PC-9 (cell line): ENCODE measurements around the gene VSX2. TPM values are rescaled to one million over a fixed set of nuclear protein-coding genes. Genes with fewer than 3 reads are reported as not detected.

Source experiments
- BruUV-seq: library from RNA; stranded (reverse); fragments of 400-500 nt; replicated peaks from 2 replicates; lab custom pipeline; 2021; lab: Mats Ljungman, UMichigan
- CTCF ChIA-PET: fragments of 300-600 bp; sonication (Branson Sonifier 250); formaldehyde crosslinking; loops from one replicate; lab custom pipeline; 2022; ENCODE audit warnings: antibody characterized with exemption; lab: Charles Lee
- POLR2A ChIA-PET: fragments of 300-600 bp; sonication (Branson Sonifier 250); formaldehyde crosslinking; loops from one replicate; lab custom pipeline; 2022; ENCODE audit warnings: antibody characterized with exemption; ENCODE audit not compliant: unreplicated experiment; lab: Charles Lee
- DNase-seq, 2 experiments: peaks; one replicate each; pipeline versions ENCODE4 v3.0.0 to v3.0.0-alpha.2; 2015 to 2022; ENCODE audit warnings: mixed read lengths in 1 of 2
- H2AFZ ChIP-seq: fragments of 200-600 bp; sonication (generic); 2 replicates; pipeline ENCODE4 v1.8.1; 2017; ENCODE audit warnings: antibody characterized with exemption
- H3F3A ChIP-seq: fragments of 200-600 bp; sonication (generic); 2 replicates; pipeline ENCODE4 v1.8.1; 2017; ENCODE audit warnings: antibody characterized with exemption, mild to moderate bottlenecking, low read depth; ENCODE audit not compliant: insufficient read depth
- H3K27ac ChIP-seq: fragments of 200-600 bp; sonication (generic); 2 replicates; pipeline ENCODE4 v1.6.1; 2016; ENCODE audit warnings: mixed run types
- H3K27me3 ChIP-seq: fragments of 200-600 bp; sonication (generic); 2 replicates; pipeline ENCODE4 v1.6.1; 2016; ENCODE audit warnings: low read depth, mixed run types; ENCODE audit not compliant: insufficient read depth
- H3K36me3 ChIP-seq: fragments of 200-600 bp; sonication (generic); 2 replicates; pipeline ENCODE4 v1.6.1; 2016; ENCODE audit warnings: low read depth, mixed run types
- H3K4me1 ChIP-seq: fragments of 200-600 bp; sonication (generic); replicated peaks from 2 replicates; pipeline ENCODE4 v1.6.1; 2016; ENCODE audit warnings: mixed run types; ENCODE audit not compliant: insufficient read depth
- H3K4me2 ChIP-seq: fragments of 200-600 bp; sonication (generic); 2 replicates; pipeline ENCODE4 v1.6.1; 2017; ENCODE audit warnings: mixed run types
- H3K4me3 ChIP-seq: fragments of 200-600 bp; sonication (generic); 2 replicates; pipeline ENCODE4 v1.6.1; 2016; ENCODE audit warnings: mixed run types
- H3K79me2 ChIP-seq: fragments of 200-600 bp; sonication (generic); 2 replicates; pipeline ENCODE4 v1.6.1; 2017; ENCODE audit warnings: low read depth, mixed run types
- H3K9me2 ChIP-seq: fragments of 200-600 bp; sonication (generic); 2 replicates; pipeline ENCODE4 v1.8.1; 2017; ENCODE audit warnings: mild to moderate bottlenecking; ENCODE audit not compliant: insufficient read depth
- H3K9me3 ChIP-seq: fragments of 200-600 bp; sonication (generic); 2 replicates; pipeline ENCODE4 v1.8.1; 2016; ENCODE audit warnings: low read depth; ENCODE audit not compliant: insufficient read depth
- H4K20me1 ChIP-seq: fragments of 200-600 bp; sonication (generic); 2 replicates; pipeline ENCODE4 v1.8.1; 2017; ENCODE audit not compliant: insufficient read depth
- EZH2 ChIP-seq: fragments of 200-600 bp; sonication (generic); IDR thresholded peaks from 2 replicates; pipeline ENCODE4 v1.8.0; 2017; ENCODE audit warnings: antibody characterized with exemption, low read depth
- intact Hi-C: fragments of 100-400 bp; cut with micrococcal nuclease; formaldehyde crosslinking; loops from one replicate; pipeline ENCODE4 v1.10.0; 2022; ENCODE audit not compliant: unreplicated experiment
- total RNA-seq: library from RNA; stranded (reverse); gene quantifications from 2 replicates; pipeline ENCODE4 v1.2.3, GENCODE V29; 2021
- TF ChIP-seq, protein P1 (sequence below): fragments of 200-600 bp; sonication (generic); conservative IDR thresholded peaks from 2 replicates; pipeline ENCODE4 v1.6.1; 2017; ENCODE audit warnings: mixed run types, antibody characterized with exemption, mild to moderate bottlenecking, moderate library complexity

Gene VSX2
- total RNA-seq, 1 experiment from 2014 or later = not detected

GRCh38 chr14:74221741-74222140 lies 17.5 kb upstream of the VSX2 start:
- no TSS peak for BruUV-seq
- no peak overlapping the region for H3K4me3 ChIP-seq
- H3K9me3 ChIP-seq = no peaks in the 10 kb centered on the region
- ChIA-PET POLR2A (no interaction called here), CTCF (interaction anchor here (0.7 kb wide), 1 partner anchor 24 kb away, joined by 9 read pairs; no protein-coding TSS in a partner anchor)
- H3K4me1 ChIP-seq = no peaks in the 10 kb centered on the region
- H3K9me2 ChIP-seq = no peaks in the 10 kb centered on the region
- H3F3A ChIP-seq = no peaks in the 10 kb centered on the region
- no peaks in the 10 kb centered on the region for H3K36me3 ChIP-seq
- no peaks in the 10 kb centered on the region for H4K20me1 ChIP-seq
- intact Hi-C loops = no loop called here
- no peaks in the 10 kb centered on the region for H3K79me2 ChIP-seq
- no peak overlapping the region for H3K4me2 ChIP-seq
- TF ChIP-seq, protein P1, sequence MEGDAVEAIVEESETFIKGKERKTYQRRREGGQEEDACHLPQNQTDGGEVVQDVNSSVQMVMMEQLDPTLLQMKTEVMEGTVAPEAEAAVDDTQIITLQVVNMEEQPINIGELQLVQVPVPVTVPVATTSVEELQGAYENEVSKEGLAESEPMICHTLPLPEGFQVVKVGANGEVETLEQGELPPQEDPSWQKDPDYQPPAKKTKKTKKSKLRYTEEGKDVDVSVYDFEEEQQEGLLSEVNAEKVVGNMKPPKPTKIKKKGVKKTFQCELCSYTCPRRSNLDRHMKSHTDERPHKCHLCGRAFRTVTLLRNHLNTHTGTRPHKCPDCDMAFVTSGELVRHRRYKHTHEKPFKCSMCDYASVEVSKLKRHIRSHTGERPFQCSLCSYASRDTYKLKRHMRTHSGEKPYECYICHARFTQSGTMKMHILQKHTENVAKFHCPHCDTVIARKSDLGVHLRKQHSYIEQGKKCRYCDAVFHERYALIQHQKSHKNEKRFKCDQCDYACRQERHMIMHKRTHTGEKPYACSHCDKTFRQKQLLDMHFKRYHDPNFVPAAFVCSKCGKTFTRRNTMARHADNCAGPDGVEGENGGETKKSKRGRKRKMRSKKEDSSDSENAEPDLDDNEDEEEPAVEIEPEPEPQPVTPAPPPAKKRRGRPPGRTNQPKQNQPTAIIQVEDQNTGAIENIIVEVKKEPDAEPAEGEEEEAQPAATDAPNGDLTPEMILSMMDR = no peak
- no peak for TF ChIP-seq EZH2
- no peak overlapping the region for H3K27ac ChIP-seq
- no peak for DNase-seq
- no peak overlapping the region for H2AFZ ChIP-seq
- H3K27me3 ChIP-seq = peaks cover 56% of the 10 kb centered on the region

- CTCF ChIA-PET = no interaction called here
- H3K4me3 ChIP-seq = no peak overlapping the region
- H3K27ac ChIP-seq = no peak overlapping the region
- peaks cover 56% of the 10 kb centered on the region for H3K27me3 ChIP-seq
- POLR2A ChIA-PET = interaction anchor here (0.6 kb wide), 1 partner anchor 349 kb away, joined by 8 read pairs; no protein-coding TSS in a partner anchor
- no peaks in the 10 kb centered on the region for H3K9me2 ChIP-seq
- no peak for DNase-seq
- no peaks in the 10 kb centered on the region for H3K79me2 ChIP-seq
- H2AFZ ChIP-seq = no peak overlapping the region
- intact Hi-C loops = no loop called here
- no peaks in the 10 kb centered on the region for H3K9me3 ChIP-seq
- no peaks in the 10 kb centered on the region for H4K20me1 ChIP-seq
- no TSS peak for BruUV-seq
- no peak overlapping the region for H3K4me2 ChIP-seq
- H3K4me1 ChIP-seq = no peaks in the 10 kb centered on the region
- no peaks in the 10 kb centered on the region for H3K36me3 ChIP-seq
- H3F3A ChIP-seq = no peaks in the 10 kb centered on the region
- TF ChIP-seq, protein P1 = no peak
- TF ChIP-seq EZH2 = no peak
Observed at GRCh38 chr14:74223016-74223415, 16.2 kb upstream of the VSX2 start.

DNA sequence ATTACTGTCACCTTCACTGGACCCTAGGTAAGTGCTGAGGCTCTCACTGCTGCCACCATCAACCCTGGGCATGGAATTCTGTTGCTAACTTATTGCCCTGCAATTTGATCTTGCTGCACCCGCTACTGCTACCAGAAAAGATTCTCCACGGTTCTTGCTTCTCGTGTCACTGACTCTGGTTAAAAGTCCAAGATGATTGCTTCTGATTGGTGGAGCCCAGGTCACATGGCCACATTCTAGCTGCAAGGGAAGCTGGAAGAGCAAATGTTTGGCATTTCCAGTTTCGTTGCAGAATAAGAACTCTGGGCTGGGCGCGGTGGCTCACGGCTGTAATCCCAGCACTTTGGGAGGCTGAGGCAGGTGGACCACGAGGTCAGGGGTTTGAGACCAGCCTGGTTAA lies 7.5 kb upstream of the VSX2 start:
- no peak overlapping the region for H2AFZ ChIP-seq
- no peaks in the 10 kb centered on the region for H3F3A ChIP-seq
- H3K9me2 ChIP-seq = no peaks in the 10 kb centered on the region
- intact Hi-C loops = no loop called here
- H3K9me3 ChIP-seq = peaks cover 11% of the 10 kb centered on the region
- no peaks in the 10 kb centered on the region for H4K20me1 ChIP-seq
- H3K27me3 ChIP-seq = peaks cover 93% of the 10 kb centered on the region
- no peaks in the 10 kb centered on the region for H3K36me3 ChIP-seq
- DNase-seq = no peak
- H3K4me3 ChIP-seq = no peak overlapping the region
- no peak overlapping the region for H3K4me2 ChIP-seq
- no peak overlapping the region for H3K27ac ChIP-seq
- POLR2A ChIA-PET = no interaction called here
- CTCF ChIA-PET = interaction anchor here (1.3 kb wide), 1 partner anchor 25 kb away, joined by 5 read pairs; no protein-coding TSS in a partner anchor
- no peaks in the 10 kb centered on the region for H3K4me1 ChIP-seq
- no peaks in the 10 kb centered on the region for H3K79me2 ChIP-seq
- TF ChIP-seq, protein P1 = no peak
- TF ChIP-seq EZH2 = no peak
- no TSS peak for BruUV-seq
